GM06990 (cell line): Measurements from ENCODE around the gene MAN1B1.
"Not testable (repeated sequence)": the region's sequence is repeated elsewhere in the genome, so short reads cannot be mapped to it uniquely, and the experiment has no call there.

Experiments used
- DNase-seq: peaks from one replicate; pipeline ENCODE4 v3.0.0-alpha.2; 2011; ENCODE audit not compliant: insufficient read length; ENCODE audit errors: extremely low read depth
- H3K27me3 ChIP-seq: replicated peaks from 2 replicates; pipeline ENCODE4 v1.6.0; 2011; ENCODE audit warnings: low read length; ENCODE audit not compliant: control insufficient read depth, insufficient read depth
- H3K36me3 ChIP-seq: 2 replicates; pipeline ENCODE4 v1.5.1; 2011; ENCODE audit warnings: low read length; ENCODE audit not compliant: control insufficient read depth, insufficient read depth
- H3K4me3 ChIP-seq: replicated peaks from 2 replicates; pipeline ENCODE4 v1.5.1; 2011; ENCODE audit warnings: low read depth, mild to moderate bottlenecking, control low read depth, low read length
- CTCF ChIP-seq: IDR thresholded peaks from 2 replicates; pipeline ENCODE4 v1.5.1; 2011; ENCODE audit warnings: low read length, control low read depth, mild to moderate bottlenecking, inconsistent platforms; ENCODE audit not compliant: insufficient read depth, poor library complexity, severe bottlenecking

The MAN1B1 gene

DNA sequence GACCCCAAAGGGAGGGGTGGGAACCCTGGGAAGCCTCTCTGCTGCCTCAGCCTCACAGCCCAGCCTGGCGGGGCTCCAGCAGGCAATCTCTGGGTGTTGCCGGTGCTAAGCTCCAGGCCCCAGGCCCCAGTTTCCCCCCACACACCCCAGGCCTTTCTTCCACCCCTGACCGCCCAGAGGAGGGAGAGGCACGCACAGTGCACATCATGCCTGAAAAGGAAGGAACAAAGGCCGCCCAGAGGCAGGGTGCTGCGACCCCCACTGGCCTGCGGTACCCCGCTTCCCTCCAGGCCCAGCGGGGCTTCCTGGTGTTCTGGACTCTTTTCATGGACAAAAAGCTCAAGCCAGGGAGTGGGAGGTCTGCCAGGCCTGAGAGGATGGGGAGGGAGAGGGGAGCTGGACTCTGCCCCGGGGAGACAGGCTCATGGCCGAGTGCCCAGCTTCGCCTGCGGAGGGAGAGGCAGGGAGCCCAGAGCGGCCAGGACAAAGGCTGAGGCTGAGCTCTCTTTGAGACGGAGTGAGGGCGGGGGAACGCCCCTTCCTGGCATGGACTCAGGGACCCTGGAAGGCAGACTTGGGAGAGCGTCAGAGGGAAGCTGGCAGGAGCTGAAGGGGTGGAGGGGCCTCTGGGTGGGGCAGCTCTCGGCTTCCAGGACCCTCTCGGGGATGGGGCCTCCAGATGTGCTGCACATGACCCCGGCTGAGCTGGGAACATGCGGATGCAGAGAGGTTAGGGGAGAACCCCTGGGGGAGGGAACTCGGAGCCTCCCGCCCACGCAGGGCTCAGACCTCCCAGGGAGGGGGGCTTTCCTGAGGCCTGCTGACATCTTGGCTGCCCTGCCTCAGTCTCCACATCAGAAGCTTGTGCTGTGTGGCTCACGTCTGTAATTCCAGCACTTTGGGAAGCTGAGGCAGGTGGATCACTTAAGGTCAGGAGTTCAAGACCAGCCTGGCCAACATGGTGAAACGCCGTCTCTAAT is 31.1 kb upstream of the MAN1B1 start:
- no peak for TF ChIP-seq CTCF
- Histone ChIP-seq H3K27me3 (peaks cover 3% of the 10 kb centered on the region), H3K4me3 (no peak overlapping the region), H3K36me3 (no peaks in the 10 kb centered on the region)
- no peak for DNase-seq

DNA sequence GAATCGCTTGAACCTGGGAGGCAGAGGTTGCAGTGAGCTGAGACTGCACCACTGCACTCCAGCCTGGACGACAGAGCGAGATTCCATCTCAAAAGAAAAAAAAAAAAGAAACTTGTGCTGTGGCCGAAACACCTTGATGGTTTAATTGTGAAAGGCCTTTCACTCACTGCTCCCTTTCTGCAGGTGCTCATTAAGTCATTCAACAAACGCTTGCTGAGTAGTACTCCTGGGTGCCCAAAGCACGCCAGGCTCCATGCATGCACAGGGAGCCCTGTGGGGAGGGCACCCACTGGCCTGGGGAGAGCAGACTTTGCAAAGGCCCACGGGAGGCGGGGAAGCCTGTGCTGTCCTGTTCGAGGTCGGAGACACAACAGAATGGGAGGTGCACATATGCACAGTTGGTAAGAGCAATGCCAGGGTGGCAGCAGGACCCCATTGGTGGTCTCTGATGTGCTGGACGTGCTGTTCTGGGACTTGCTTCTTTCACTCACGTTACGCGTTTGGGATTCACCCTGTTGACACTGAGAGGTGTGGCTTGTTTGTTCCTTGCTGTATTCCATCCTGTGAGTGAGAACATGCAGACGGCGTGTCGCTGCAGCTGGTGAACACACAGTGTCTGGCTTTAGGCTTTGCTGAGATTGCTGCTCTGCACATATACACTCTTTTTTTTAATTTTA is 29.9 kb upstream of the MAN1B1 start:
- H3K4me3 ChIP-seq = no peak overlapping the region
- no peaks in the 10 kb centered on the region for H3K36me3 ChIP-seq
- no peak for DNase-seq
- no peak for TF ChIP-seq CTCF
- peaks cover 3% of the 10 kb centered on the region for H3K27me3 ChIP-seq

DNA sequence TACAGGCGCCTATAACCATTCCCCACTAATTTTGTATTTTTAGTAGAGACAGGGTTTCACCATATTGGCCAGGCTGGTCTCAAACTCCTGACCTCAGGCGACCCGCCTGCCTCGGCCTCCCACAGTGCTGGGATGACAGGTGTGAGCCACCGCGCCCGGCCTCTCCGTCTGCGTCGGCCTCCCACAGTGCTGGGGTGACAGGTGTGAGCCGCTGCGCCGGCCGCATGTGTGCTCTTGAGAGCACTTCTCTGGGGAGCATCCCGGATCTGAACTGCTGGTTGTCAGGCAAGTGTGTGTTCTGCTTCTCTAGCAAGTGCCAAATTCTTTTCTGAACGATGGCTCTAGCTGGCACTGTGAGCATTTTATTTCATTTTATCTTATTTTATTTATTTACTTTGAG is 29.2 kb upstream of the MAN1B1 start:
- no peak overlapping the region for H3K4me3 ChIP-seq
- TF ChIP-seq CTCF = no peak
- no peaks in the 10 kb centered on the region for H3K36me3 ChIP-seq
- no peak for DNase-seq
- H3K27me3 ChIP-seq = peaks cover under 1% of the 10 kb centered on the region

DNA sequence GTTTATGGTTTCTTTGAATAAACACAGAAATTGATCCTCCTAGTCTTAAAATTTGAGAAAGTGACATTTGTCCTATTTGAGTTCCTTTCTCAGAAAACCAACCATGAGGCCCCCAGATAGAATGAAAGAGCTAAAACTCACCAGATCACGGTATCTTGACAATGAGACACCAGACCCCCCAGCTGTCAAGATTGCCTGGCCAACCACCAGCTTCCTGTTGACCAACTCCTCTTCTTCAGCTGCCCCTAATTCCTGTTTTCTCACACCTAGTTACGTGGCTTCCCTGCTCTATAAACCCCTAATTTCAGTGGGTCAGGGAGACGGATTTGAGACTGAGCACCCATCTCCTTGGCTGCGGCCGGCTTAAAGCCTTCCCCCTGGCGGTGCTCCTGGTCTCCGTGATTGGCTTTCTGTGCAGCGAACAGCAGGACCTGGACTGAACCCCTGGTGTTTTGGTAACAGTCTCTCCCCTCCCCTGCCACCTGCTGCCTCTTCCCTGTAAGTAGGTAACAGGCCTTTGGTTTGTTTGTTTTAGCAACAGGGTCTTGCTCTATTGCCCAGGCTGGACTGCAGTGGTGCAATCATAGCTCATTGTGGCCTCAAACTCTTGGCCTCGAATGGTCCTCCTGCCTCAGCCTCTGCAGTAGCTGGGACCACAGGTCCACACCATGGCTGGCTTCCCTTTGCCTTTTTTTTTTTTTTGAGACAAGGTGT is 28.1 kb upstream of the MAN1B1 start:
- no peaks in the 10 kb centered on the region; the same call in 1 of the 2 replicates for H3K27me3 ChIP-seq
- no peak for TF ChIP-seq CTCF
- no peaks in the 10 kb centered on the region for H3K36me3 ChIP-seq
- DNase-seq = no peak
- H3K4me3 ChIP-seq = no peak overlapping the region

DNA sequence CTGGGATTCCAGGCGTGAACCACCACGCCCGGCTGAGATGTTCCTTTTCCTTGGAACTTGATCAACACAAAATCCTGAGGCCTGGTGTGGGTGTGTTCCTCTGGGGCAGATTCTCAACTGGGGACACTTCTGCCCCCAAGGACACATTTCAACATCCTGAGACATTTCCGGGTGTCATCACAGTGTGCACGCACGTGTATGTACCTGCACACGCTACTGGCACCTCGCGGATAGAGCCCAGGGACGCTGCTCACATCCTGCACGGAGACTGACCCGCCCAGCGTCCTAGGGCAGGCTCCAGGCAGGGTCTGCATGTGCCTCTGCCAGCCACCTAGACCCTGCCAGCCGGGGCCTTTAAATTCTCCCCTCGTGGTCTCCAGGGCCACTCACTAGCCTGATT is 24.4 kb upstream of the MAN1B1 start:
- no peak overlapping the region for H3K4me3 ChIP-seq
- H3K36me3 ChIP-seq = no peaks in the 10 kb centered on the region; the same call in none of the 2 replicates
- no peak for TF ChIP-seq CTCF
- no peak for DNase-seq
- no peaks in the 10 kb centered on the region for H3K27me3 ChIP-seq

- not testable (repeated sequence) for H3K4me3 ChIP-seq, H3K27me3 ChIP-seq, DNase-seq, H3K36me3 ChIP-seq
These were observed 24.0 kb upstream of the MAN1B1 start for GRCh38 chr9:137062798-137063197.
